H9 (cell line): ENCODE measurements around the gene DLG2. TPM values are rescaled to one million over a fixed set of nuclear protein-coding genes. Genes with fewer than 3 reads are reported as not detected.
A peak's percentile ranks its signal among the peaks of the same experiment; 100 is the strongest.

ENCODE experiments used
- DNase-seq: peaks from one replicate; pipeline ENCODE4 v3.0.0-alpha.2; 2017
- H2AFZ ChIP-seq: one replicate; pipeline ENCODE4 v1.6.1; 2013; ENCODE audit warnings: mild to moderate bottlenecking, low read length, control low read depth, moderate library complexity
- H2AK5ac ChIP-seq: 2 replicates; pipeline ENCODE4 v1.6.1; 2013; ENCODE audit warnings: low read length, control low read depth, mixed read lengths; ENCODE audit not compliant: insufficient read length
- H2BK120ac ChIP-seq: one replicate; pipeline ENCODE4 v1.6.1; 2013; ENCODE audit warnings: low read depth, mild to moderate bottlenecking, low read length, control low read depth, inconsistent platforms; ENCODE audit not compliant: poor library complexity, severe bottlenecking
- H2BK12ac ChIP-seq: 2 replicates; pipeline ENCODE4 v1.6.1; 2013; ENCODE audit warnings: low read length, control low read depth, mixed read lengths, low read depth; ENCODE audit not compliant: insufficient read length
- H2BK15ac ChIP-seq: 2 replicates; pipeline ENCODE4 v1.6.1; 2013; ENCODE audit warnings: low read depth, low read length, control low read depth
- H2BK20ac ChIP-seq: one replicate; pipeline ENCODE4 v1.6.1; 2013; ENCODE audit warnings: low read depth, mild to moderate bottlenecking, low read length, control low read depth, inconsistent platforms; ENCODE audit not compliant: poor library complexity, severe bottlenecking
- H2BK5ac ChIP-seq: 2 replicates; pipeline ENCODE4 v1.6.1; 2013; ENCODE audit warnings: low read length, control low read depth, mixed read lengths; ENCODE audit not compliant: insufficient read length
- H3K14ac ChIP-seq: 2 replicates; pipeline ENCODE4 v1.6.1; 2013; ENCODE audit warnings: low read length, control low read depth; ENCODE audit not compliant: insufficient read depth
- H3K18ac ChIP-seq: 2 replicates; pipeline ENCODE4 v1.6.1; 2013; ENCODE audit warnings: low read depth, mild to moderate bottlenecking, mixed read lengths, low read length, control low read depth; ENCODE audit not compliant: insufficient read length
- H3K23ac ChIP-seq: 2 replicates; pipeline ENCODE4 v1.6.1; 2013; ENCODE audit warnings: low read length, control low read depth, mixed read lengths, low read depth; ENCODE audit not compliant: insufficient read length
- H3K23me2 ChIP-seq: 2 replicates; pipeline ENCODE4 v1.6.1; 2013; ENCODE audit warnings: low read depth, mild to moderate bottlenecking, mixed read lengths, low read length, control low read depth; ENCODE audit not compliant: insufficient read length, poor library complexity, severe bottlenecking
- H3K27ac ChIP-seq: 2 replicates; pipeline ENCODE4 v1.5.1; 2013; ENCODE audit warnings: low read length, control low read depth, mixed read lengths, low read depth; ENCODE audit not compliant: insufficient read length
- H3K27me3 ChIP-seq: 2 replicates; pipeline ENCODE4 v1.6.1; 2013; ENCODE audit warnings: low read length, control low read depth, inconsistent platforms; ENCODE audit not compliant: insufficient read depth
- H3K4ac ChIP-seq: 2 replicates; pipeline ENCODE4 v1.6.1; 2013; ENCODE audit warnings: low read depth, mild to moderate bottlenecking, control low read depth, inconsistent platforms, low read length, moderate library complexity
- H3K4me1 ChIP-seq: 2 replicates; pipeline ENCODE4 v1.6.1; 2013; ENCODE audit warnings: low read length, control low read depth, inconsistent platforms; ENCODE audit not compliant: insufficient read depth
- H3K4me2 ChIP-seq: 2 replicates; pipeline ENCODE4 v1.6.1; 2013; ENCODE audit warnings: low read length, control low read depth, mixed read lengths; ENCODE audit not compliant: insufficient read length, insufficient read depth
- H3K56ac ChIP-seq: 2 replicates; pipeline ENCODE4 v1.6.1; 2013; ENCODE audit warnings: low read depth, mild to moderate bottlenecking, mixed read lengths, low read length, control low read depth; ENCODE audit not compliant: insufficient read length
- H3K79me1 ChIP-seq: 2 replicates; pipeline ENCODE4 v1.6.1; 2013; ENCODE audit warnings: low read depth, mild to moderate bottlenecking, moderate library complexity, low read length, control low read depth, inconsistent platforms; ENCODE audit not compliant: insufficient read depth, poor library complexity, severe bottlenecking
- H3K79me2 ChIP-seq: 2 replicates; pipeline ENCODE4 v1.6.1; 2013; ENCODE audit warnings: low read length, control low read depth, inconsistent platforms; ENCODE audit not compliant: insufficient read depth
- H3K9ac ChIP-seq: 2 replicates; pipeline ENCODE4 v1.6.1; 2013; ENCODE audit warnings: low read length, control low read depth, mixed read lengths; ENCODE audit not compliant: insufficient read length; ENCODE audit errors: extremely low read depth
- H3K9me3 ChIP-seq: one replicate; pipeline ENCODE4 v1.6.1; 2013; ENCODE audit warnings: low read depth, low read length, inconsistent platforms; ENCODE audit not compliant: control insufficient read depth
- H3T11ph ChIP-seq: one replicate; pipeline ENCODE4 v1.6.1; 2013; ENCODE audit warnings: mild to moderate bottlenecking, low read length, control low read depth, inconsistent platforms
- H4K20me1 ChIP-seq: one replicate; pipeline ENCODE4 v1.6.1; 2013; ENCODE audit not compliant: control insufficient read depth, insufficient read length, insufficient read depth
- H4K5ac ChIP-seq: 2 replicates; pipeline ENCODE4 v1.6.1; 2013; ENCODE audit warnings: low read depth, mild to moderate bottlenecking, mixed read lengths, low read length, control low read depth; ENCODE audit not compliant: insufficient read length
- H4K8ac ChIP-seq: replicated peaks from 2 replicates; pipeline ENCODE4 v1.6.1; 2013; ENCODE audit warnings: low read length, control low read depth, mixed read lengths, low read depth; ENCODE audit not compliant: insufficient read length
- H4K91ac ChIP-seq: 2 replicates; pipeline ENCODE4 v1.6.1; 2013; ENCODE audit warnings: low read depth, mild to moderate bottlenecking, moderate library complexity, mixed read lengths, low read length, control low read depth; ENCODE audit not compliant: insufficient read length
- H3K27ac Mint-ChIP-seq, 3 experiments: 2 replicates in 2 of 3; 3 replicates in 1 of 3; pipeline ENCODE4 v1.8.0; 2020 to 2021; ENCODE audit warnings: mixed read lengths in 3 of 3, mild to moderate bottlenecking in 1 of 3, moderate library complexity in 1 of 3
- H3K27me3 Mint-ChIP-seq: 2 replicates; pipeline ENCODE4 v1.8.0; 2021; ENCODE audit warnings: low read depth, mild to moderate bottlenecking, moderate library complexity, mixed read lengths
- H3K36me3 Mint-ChIP-seq, 3 experiments: 2 replicates in 2 of 3; 3 replicates in 1 of 3; pipeline ENCODE4 v1.8.0; 2020 to 2021; ENCODE audit warnings: low read depth in 3 of 3, mixed read lengths in 3 of 3; ENCODE audit not compliant: insufficient read depth in 1 of 3
- H3K4me1 Mint-ChIP-seq, 2 experiments: 2 replicates each; pipeline ENCODE4 v1.8.0; 2020; ENCODE audit warnings: mixed read lengths in 2 of 2
- H3K4me3 Mint-ChIP-seq, 2 experiments: 2 replicates in 1 of 2; 3 replicates in 1 of 2; pipeline ENCODE4 v1.8.0; 2020 to 2021; ENCODE audit warnings: mild to moderate bottlenecking in 2 of 2, mixed read lengths in 2 of 2, moderate library complexity in 1 of 2
- H3K9me3 Mint-ChIP-seq, 2 experiments: 2 replicates in 1 of 2; 3 replicates in 1 of 2; pipeline ENCODE4 v1.8.0; 2020; ENCODE audit warnings: mild to moderate bottlenecking in 2 of 2, mixed read lengths in 2 of 2, moderate library complexity in 1 of 2
- WGBS: extraction: QIAGEN DNeasy Blood & Tissue Kit; methylation state at CpG from one replicate; pipeline ENCODE4 v1.1.7; 2013; ENCODE audit warnings: missing lambda C conversion rate, low lambda C conversion rate, mixed read lengths; ENCODE audit not compliant: insufficient read length; ENCODE audit errors: extremely low coverage; 5-methylcytosine and 5-hydroxymethylcytosine counted together
- total RNA-seq: library from RNA; stranded (reverse); gene quantifications from 2 replicates; pipeline ENCODE4 v1.2.1, GENCODE V29; 2021
- TF ChIP-seq, protein P1 (sequence below): fragments of 200-600 bp; sonication (generic); conservative IDR thresholded peaks from 3 replicates; pipeline ENCODE4 v1.8.0; 2021; ENCODE audit warnings: antibody characterized with exemption, mild to moderate bottlenecking

Gene DLG2
- total RNA-seq, 1 experiment from 2014 or later: 8.0 TPM

DNA sequence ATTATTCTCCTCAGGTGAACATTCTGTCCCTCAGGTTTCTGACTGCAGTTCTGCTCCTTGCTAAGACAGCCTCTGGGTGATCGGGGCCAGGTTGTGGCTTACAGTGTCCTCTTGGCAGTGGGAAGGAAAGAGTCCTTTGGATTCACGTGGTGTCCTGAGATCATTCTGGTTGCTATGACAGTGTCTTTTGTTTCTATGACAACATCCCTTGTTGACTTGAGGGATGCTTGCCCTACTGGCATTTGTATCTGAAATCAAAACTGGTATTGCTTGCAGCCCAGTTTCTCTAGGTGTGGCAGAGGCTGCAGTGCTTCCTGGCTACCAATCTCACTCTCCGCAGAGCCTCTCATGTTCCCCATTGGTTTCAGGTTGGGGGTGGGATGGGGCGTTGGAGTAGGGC, 2189.2 kb downstream of the DLG2 start:
- Histone ChIP-seq H3K27me3 (no peaks in the 10 kb centered on the region), H3K4me1 (peaks cover 3% of the 10 kb centered on the region; the same call in 1 of the 2 replicates), H2AFZ (no peak overlapping the region), H3K4ac (no peak overlapping the region; the same call in 1 of the 2 replicates), H3K23me2 (no peaks in the 10 kb centered on the region), H3K23ac (no peak overlapping the region), H2BK12ac (peak overlapping the region; percentile 86), H4K5ac (no peak overlapping the region), H3K18ac (no peak overlapping the region), H4K20me1 (no peaks in the 10 kb centered on the region), H3K27ac (no peak overlapping the region), H3K9me3 (no peaks in the 10 kb centered on the region), H4K91ac (no peak overlapping the region), H3K79me1 (no peaks in the 10 kb centered on the region), H2BK5ac (no peak overlapping the region), H2BK20ac (no peak overlapping the region), H4K8ac (no peak overlapping the region), H3K14ac (no peak overlapping the region), H3K4me2 (no peak overlapping the region), H2BK120ac (no peak overlapping the region), H3K9ac (no peak overlapping the region), H2AK5ac (no peak overlapping the region), H3T11ph (no peak overlapping the region), H2BK15ac (no peak overlapping the region), H3K56ac (no peak overlapping the region), H3K79me2 (no peaks in the 10 kb centered on the region)
- TF ChIP-seq, protein P1, sequence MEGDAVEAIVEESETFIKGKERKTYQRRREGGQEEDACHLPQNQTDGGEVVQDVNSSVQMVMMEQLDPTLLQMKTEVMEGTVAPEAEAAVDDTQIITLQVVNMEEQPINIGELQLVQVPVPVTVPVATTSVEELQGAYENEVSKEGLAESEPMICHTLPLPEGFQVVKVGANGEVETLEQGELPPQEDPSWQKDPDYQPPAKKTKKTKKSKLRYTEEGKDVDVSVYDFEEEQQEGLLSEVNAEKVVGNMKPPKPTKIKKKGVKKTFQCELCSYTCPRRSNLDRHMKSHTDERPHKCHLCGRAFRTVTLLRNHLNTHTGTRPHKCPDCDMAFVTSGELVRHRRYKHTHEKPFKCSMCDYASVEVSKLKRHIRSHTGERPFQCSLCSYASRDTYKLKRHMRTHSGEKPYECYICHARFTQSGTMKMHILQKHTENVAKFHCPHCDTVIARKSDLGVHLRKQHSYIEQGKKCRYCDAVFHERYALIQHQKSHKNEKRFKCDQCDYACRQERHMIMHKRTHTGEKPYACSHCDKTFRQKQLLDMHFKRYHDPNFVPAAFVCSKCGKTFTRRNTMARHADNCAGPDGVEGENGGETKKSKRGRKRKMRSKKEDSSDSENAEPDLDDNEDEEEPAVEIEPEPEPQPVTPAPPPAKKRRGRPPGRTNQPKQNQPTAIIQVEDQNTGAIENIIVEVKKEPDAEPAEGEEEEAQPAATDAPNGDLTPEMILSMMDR: no peak
- H3K27ac Mint-ChIP-seq: peak overlapping the region in 1 of 3 experiments; percentile 18; a peak in 1 of 7 replicates
- no CpG with 5 or more reads among the region's 4 CpGs for WGBS
- peaks cover 0 to 18% of the 10 kb centered on the region in 2 experiments for H3K4me1 Mint-ChIP-seq
- H3K4me3 Mint-ChIP-seq: no peak overlapping the region
- no peaks in the 10 kb centered on the region for H3K27me3 Mint-ChIP-seq
- no peak for DNase-seq
- no peaks in the 10 kb centered on the region for H3K9me3 Mint-ChIP-seq
- no peaks in the 10 kb centered on the region for H3K36me3 Mint-ChIP-seq
